Kidney tubule cell (primary cell): Measurements from ENCODE around the gene CYP3A4.
A peak's percentile ranks its signal among the peaks of the same experiment; 100 is the strongest.
"Not testable (repeated sequence)": the region's sequence is repeated elsewhere in the genome, so short reads cannot be mapped to it uniquely, and the experiment has no call there.

ENCODE experiments used
- DNase-seq: peaks from one replicate; pipeline ENCODE4 v3.0.0-alpha.2; 2018; ENCODE audit warnings: low spot score

CYP3A4 gene

DNA sequence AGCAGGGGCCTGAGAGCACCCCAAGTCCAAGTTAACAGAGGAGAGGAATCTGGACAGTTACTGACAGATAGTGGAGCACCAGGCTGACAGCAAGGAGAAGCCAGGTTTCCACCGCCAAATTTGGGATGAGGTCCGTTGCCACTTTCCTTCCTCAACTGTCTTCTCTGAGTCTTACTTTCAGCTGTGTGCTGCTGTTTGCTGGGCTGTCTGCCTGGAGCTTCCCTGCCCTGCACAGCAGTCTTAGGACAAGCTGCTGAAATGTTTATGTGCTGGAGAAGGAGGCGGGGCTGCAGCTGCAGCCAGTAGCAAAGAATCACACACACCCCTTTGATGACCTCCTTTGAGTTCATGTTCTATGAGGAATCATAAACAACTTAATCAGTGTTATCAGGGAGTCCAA, 31.6 kb downstream of the CYP3A4 start:
- no peak for DNase-seq

GRCh38 chr7:99751322-99752052, 32.5 kb downstream of the CYP3A4 start:
- peak; percentile 77 for DNase-seq

DNA sequence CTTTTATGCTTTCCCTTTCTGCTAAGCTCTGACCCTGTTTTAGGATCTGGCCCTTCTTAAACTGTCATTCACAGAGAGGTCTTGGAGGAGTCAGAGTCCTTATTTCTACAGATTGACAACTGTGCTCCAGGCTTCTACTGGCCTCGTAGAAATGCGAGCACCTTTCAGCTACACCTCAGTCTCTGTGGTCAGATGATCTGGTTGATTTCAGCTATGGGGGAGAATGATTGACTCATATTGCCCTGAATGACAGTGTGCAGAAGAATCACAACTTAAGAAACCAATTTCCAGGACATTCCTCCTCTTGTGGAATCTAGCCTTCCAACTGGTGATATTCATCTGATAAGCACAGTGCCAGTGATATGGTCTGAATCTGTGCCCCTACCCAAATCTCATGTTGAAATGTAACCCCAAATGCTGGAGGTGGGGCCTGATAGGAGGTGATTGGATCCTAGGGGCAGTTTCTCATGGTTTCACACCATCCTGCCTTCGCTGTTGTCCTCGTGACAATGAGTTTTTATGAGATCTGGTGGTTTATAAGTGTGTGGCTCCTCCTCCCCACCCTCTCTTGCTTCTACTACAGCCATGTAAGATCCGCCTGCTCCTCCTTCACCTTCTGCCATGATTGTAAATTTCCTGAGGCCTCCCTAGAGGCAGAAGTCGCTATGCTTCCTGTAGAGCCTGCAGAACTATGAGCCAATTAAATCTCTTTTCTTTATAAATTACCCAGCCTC, 35.0 kb downstream of the CYP3A4 start:
- peak; percentile 66 for DNase-seq

GRCh38 chr7:99746915-99747314, 37.1 kb downstream of the CYP3A4 start:
- not testable (repeated sequence) for DNase-seq

DNA sequence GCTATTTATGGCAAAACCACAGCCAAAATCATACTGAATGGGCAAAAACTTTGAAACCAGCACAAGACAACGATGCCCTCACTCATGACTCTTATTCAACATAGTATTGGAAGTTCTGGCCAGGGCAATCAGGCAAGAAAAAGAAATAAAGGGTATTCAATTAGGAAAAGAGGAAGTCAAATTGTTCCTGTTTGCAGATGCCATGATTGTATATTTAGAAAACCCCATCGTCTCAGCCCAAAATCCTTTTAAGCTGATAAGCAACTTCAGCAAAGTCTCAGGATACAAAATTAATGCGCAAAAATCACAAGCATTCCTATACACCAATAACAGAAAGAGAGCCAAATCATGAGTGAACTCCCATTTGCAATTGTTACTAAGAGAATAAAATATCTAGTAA, 38.6 kb downstream of the CYP3A4 start:
- DNase-seq, result not testable (repeated sequence)

- peak; percentile 17 for DNase-seq
These were observed 41.1 kb downstream of the CYP3A4 start for GRCh38 chr7:99742737-99743394.

GRCh38 chr7:99741441-99741795, 42.6 kb downstream of the CYP3A4 start:
- DNase-seq, result no peak

GRCh38 chr7:99740573-99741440, 43.2 kb downstream of the CYP3A4 start:
- DNase-seq, result no peak

DNA sequence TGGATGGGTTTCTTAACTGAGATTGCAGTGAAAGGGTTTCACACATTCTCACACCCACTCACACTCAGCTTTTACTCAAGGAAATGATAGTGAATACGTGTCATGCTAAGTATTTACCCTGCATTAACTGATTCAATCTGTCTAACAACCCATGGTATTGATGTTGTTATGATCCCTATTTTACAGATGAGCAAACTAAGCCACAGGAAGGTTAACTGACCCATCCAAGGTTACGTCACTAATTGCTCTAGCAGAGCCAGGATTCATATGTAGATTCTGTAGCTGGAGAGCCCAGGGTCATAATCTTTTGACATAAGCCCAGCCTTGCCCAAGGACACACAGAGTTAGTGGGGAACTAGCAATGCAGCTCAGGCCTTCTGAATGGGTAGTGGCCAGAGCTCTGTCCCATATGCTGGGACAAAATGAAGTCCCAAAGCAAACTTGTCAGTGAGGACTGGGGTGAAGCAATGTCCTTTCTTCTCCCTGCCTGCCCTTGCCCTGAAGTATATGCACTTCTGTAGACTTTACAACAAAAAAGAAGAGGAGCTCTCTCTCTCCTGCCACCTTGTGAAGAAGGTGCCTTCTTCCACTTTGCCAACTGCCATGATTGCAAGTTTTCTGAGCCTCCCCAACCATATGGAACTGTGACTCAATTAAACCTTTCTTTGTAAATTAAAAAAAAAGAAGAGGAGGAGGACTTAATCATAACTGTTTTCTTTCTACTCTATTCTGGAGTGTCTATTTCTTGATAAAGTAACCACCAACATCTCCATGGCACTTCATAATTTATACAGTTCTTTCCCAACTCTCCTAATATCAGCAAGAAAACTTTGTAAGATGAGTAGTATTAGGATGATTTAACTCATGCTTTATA, 44.0 kb downstream of the CYP3A4 start:
- no peak for DNase-seq

DNA sequence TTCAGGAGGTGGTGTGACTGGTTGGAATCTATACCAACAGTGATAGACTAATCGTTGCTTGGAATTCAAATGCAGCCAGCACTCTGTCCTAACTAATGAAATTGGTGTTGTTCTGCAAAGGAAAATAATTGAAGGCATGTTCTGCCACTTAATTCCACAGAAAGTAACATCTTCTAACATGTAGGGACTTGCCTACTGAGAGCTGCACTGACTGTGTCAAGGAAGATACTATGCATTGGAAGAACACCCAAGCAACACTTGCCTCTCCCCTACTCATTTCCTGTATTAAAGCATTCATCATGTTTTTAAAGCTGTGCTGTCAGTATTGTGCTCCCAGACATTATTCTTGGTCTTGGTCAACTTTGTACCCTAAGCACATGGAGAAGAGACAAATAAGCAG, 46.3 kb downstream of the CYP3A4 start:
- no peak for DNase-seq

GRCh38 chr7:99736667-99737066, 47.3 kb downstream of the CYP3A4 start:
- DNase-seq, result not testable (repeated sequence)

- no peak for DNase-seq
These were observed 49.0 kb downstream of the CYP3A4 start, which contains the start of gene CYP3A7 for GRCh38 chr7:99734987-99735386. Gene CYP3A7 (minus strand): TSS chr7:99735196. CDS start chr7:99735093, 103 bp downstream.

GRCh38 chr7:99733448-99733847, 50.5 kb downstream of the CYP3A4 start:
- DNase-seq, result no peak

GRCh38 chr7:99733003-99733402, 51.0 kb downstream of the CYP3A4 start:
- DNase-seq, result no peak

GRCh38 chr7:99731638-99732374, 52.2 kb downstream of the CYP3A4 start:
- no peak for DNase-seq

GRCh38 chr7:99730992-99731391, 53.0 kb downstream of the CYP3A4 start:
- no peak for DNase-seq

DNA sequence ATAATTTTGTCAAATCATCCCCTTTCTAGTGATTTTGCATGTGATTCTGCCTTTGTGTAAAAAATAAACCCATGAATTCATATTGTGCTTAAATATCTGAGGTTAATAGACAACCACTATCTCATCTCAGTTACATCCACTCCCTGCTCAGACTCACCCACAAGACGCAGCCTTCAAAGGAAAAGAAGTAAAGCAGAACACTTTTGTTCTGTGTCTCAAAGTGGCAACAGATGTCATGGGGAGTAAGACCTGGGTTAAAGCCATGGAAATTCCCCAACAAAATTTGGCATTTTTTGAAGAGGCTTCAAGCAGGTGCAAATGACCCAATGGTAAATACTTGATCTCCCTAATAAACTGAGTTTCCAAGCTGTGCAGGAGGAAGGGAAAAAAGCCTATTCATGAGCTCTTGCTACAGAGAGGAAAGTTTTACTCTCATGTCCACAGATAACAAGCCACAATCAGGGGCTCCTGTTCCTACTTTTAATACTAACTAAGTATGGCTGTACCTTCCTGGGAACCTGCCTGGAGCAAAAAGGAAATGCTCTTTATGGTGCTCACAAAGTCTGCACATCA, 53.7 kb downstream of the CYP3A4 start:
- no peak for DNase-seq

GRCh38 chr7:99729486-99730237, 54.3 kb downstream of the CYP3A4 start:
- peak; percentile 35 for DNase-seq

GRCh38 chr7:99728615-99729014, 55.4 kb downstream of the CYP3A4 start:
- DNase-seq, result no peak
